Embryonic facial prominence (tissue), 1 donor: ENCODE data around the gene ADCY10.
"Not testable (repeated sequence)": the region's sequence is repeated elsewhere in the genome, so short reads cannot be mapped to it uniquely, and the experiment has no call there.

Experiments
- DNase-seq: peaks from one replicate; pipeline ENCODE4 v3.0.0-alpha.2; 2016; ENCODE audit errors: extremely low spot score

ADCY10 gene

GRCh38 chr1:167856711-167857418, 57.1 kb downstream of the ADCY10 start:
- DNase-seq = no peak

- DNase-seq = no peak
These were observed 59.8 kb downstream of the ADCY10 start for GRCh38 chr1:167854184-167854583.

- no peak for DNase-seq
These were observed 64.3 kb downstream of the ADCY10 start for GRCh38 chr1:167849666-167850065.

- no peak for DNase-seq
These were observed 71.1 kb downstream of the ADCY10 start for GRCh38 chr1:167842872-167843271.

GRCh38 chr1:167841530-167841929, 72.4 kb downstream of the ADCY10 start:
- DNase-seq = no peak

- no peak for DNase-seq
These were observed 74.9 kb downstream of the ADCY10 start for GRCh38 chr1:167839009-167839408.

- no peak for DNase-seq
These were observed 76.6 kb downstream of the ADCY10 start for GRCh38 chr1:167837326-167837725.

GRCh38 chr1:167836197-167836596, 77.7 kb downstream of the ADCY10 start:
- DNase-seq = no peak

- DNase-seq = no peak
These were observed 80.0 kb downstream of the ADCY10 start for GRCh38 chr1:167833904-167834303.

- no peak for DNase-seq
These were observed 81.2 kb downstream of the ADCY10 start for GRCh38 chr1:167832693-167833092.

GRCh38 chr1:167830668-167831067, 83.3 kb downstream of the ADCY10 start:
- DNase-seq = not testable (repeated sequence)

- no peak for DNase-seq
These were observed 84.1 kb downstream of the ADCY10 start for GRCh38 chr1:167829868-167830267.

- DNase-seq = no peak
These were observed 87.8 kb downstream of the ADCY10 start for GRCh38 chr1:167826127-167826526.

- no peak for DNase-seq
These were observed 88.4 kb downstream of the ADCY10 start for GRCh38 chr1:167825419-167826079.

GRCh38 chr1:167824163-167824794, 89.7 kb downstream of the ADCY10 start:
- no peak for DNase-seq

GRCh38 chr1:167821969-167822685, 91.8 kb downstream of the ADCY10 start:
- no peak for DNase-seq

- DNase-seq = no peak
These were observed 92.6 kb downstream of the ADCY10 start for GRCh38 chr1:167821356-167821685.

- no peak for DNase-seq
These were observed 93.1 kb downstream of the ADCY10 start for GRCh38 chr1:167820684-167821355.

- no peak for DNase-seq
These were observed 93.9 kb downstream of the ADCY10 start for GRCh38 chr1:167819849-167820683.

GRCh38 chr1:167815650-167816049, 98.3 kb downstream of the ADCY10 start:
- no peak for DNase-seq

GRCh38 chr1:167812972-167813371, 101.0 kb downstream of the ADCY10 start:
- no peak for DNase-seq
